ENCODE measurements around the gene OR52E2. TPM values are rescaled to one million over a fixed set of nuclear protein-coding genes. Genes with fewer than 3 reads are reported as not detected.

The OR52E2 gene
- total RNA-seq, 6 experiments from 2014 or later, result not detected

DNA sequence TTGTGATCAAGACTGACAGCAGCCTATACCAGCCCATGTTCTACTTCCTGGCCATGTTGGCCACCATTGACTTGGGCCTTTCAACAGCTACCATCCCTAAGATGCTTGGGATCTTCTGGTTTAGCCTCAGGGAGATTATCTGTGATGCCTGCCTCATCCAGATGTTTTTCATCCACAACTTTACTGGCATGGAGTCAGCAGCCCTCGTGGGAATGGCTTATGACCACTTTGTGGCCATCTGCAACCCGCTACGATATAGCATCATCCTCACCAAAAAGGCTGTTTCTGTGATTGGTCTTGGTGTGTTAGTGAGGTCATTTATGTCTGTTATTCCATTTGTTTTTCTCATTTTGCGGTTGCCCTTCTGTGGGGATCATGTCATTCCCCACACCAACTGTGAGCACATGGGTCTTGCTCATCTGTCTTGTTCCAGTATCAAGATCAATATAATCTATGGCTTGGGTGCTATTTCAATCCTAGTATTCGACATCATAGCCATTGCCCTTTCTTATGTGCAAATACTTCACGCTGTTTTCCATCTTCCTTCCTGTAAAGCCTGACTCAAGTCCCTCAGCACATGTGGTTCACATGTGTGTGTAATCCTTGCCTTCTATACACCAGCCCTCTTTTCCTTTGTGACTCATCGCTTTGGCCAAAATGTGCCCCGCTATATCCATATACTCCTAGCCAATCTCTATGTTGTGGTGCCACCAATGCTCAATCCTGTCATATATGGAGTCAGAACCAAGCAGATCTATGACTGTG, 33.6 kb upstream of the OR52E2 start:
- H3K27me3 ChIP-seq, result no peaks in the 10 kb centered on the region
- WGBS (ENCODE audit: insufficient coverage, low coverage, low lambda C conversion rate, missing lambda C conversion rate), result 71% methylated on average over 8 of the region's 8 CpGs
- intact Hi-C loops (cut with DNase I), result no loop called here
- no peak overlapping the region for H3K27ac ChIP-seq
- no peaks in the 10 kb centered on the region for H3K4me1 ChIP-seq
- no peaks in the 10 kb centered on the region for H3K36me3 ChIP-seq
- H3K4me3 ChIP-seq, result no peak overlapping the region
- DNase-seq, result no peak
- H3K9me3 ChIP-seq, result no peaks in the 10 kb centered on the region
- no peak for TF ChIP-seq POLR2A (IDR thresholded peaks at IDR 0.05)
- TF ChIP-seq, protein P1, sequence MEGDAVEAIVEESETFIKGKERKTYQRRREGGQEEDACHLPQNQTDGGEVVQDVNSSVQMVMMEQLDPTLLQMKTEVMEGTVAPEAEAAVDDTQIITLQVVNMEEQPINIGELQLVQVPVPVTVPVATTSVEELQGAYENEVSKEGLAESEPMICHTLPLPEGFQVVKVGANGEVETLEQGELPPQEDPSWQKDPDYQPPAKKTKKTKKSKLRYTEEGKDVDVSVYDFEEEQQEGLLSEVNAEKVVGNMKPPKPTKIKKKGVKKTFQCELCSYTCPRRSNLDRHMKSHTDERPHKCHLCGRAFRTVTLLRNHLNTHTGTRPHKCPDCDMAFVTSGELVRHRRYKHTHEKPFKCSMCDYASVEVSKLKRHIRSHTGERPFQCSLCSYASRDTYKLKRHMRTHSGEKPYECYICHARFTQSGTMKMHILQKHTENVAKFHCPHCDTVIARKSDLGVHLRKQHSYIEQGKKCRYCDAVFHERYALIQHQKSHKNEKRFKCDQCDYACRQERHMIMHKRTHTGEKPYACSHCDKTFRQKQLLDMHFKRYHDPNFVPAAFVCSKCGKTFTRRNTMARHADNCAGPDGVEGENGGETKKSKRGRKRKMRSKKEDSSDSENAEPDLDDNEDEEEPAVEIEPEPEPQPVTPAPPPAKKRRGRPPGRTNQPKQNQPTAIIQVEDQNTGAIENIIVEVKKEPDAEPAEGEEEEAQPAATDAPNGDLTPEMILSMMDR (IDR thresholded peaks at IDR 0.05), result no peak
- no peak for ATAC-seq

DNA sequence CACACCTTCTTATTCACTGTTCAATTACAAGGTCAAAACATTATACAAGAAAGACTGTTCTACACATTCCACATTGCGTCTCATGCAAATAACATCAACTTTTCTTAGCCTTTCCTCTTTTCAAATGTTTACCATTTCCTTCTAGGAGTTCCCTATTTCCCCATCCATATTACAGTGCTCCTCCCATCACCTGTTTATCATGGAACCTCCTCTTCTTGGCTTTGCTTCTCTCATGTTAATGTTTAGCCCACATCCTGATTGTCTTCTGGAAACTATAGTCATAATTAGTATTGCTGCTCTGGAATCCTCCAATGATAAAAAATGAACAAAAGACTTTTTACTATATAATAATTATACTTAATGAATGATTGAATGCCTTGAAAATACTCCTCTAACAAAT, 31.2 kb upstream of the OR52E2 start:
- Histone ChIP-seq H3K27me3 (peaks cover 0 to 6% of the 10 kb centered on the region in 2 donors), H3K27ac (no peak overlapping the region), H3K9me3 (no peaks in the 10 kb centered on the region), H3K4me3 (no peak overlapping the region), H3K36me3 (no peaks in the 10 kb centered on the region), H3K4me1 (no peaks in the 10 kb centered on the region)
- intact Hi-C loops (cut with DNase I), result no loop called here
- no peak for ATAC-seq
- TF ChIP-seq POLR2A (IDR thresholded peaks at IDR 0.05), result no peak
- TF ChIP-seq, protein P1 (IDR thresholded peaks at IDR 0.05), result no peak
- DNase-seq, result no peak
- WGBS (ENCODE audit: insufficient coverage, low coverage, low lambda C conversion rate, missing lambda C conversion rate), result 71% methylated on average over 1 of the region's 1 CpG

DNA sequence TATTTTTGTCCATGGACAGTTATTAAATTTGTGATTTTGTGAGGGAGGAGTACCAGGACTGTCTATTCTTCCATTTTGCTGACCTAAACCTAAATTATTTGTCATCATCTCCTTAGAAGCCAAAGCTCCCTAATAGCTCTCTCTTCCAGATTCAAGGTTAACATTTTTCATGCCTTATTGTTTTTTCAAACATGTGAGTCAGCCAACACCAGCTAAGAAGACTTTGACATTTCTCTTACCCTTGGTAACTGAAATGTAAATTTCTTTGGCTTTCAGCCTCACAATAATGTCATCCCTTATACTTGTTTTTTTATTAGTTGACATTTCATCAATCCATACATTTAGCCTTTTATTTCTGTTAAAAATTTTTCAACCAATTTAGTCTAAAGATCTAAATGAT, 29.1 kb upstream of the OR52E2 start:
- intact Hi-C loops (cut with DNase I), result no loop called here

DNA sequence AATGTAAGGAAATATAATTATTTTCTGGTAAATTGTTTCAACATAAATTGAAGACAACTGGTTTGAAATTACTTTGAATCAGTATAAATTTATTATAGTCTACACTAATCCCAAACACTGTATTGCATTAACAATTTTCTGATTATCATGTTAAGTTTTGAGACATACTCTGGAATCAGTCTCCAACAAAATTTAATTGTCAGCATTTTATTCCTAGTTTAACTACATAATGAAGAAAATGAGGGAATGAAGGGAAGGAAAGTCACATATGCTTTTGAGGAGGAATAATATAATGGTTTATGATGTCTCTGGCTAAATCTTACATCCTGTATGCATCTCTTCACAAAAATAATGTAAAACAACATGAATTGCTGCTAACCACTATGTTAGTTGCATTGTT, 24.2 kb upstream of the OR52E2 start:
- H3K4me3 ChIP-seq, result no peak overlapping the region
- ATAC-seq, result no peak
- no peak for TF ChIP-seq POLR2A (IDR thresholded peaks at IDR 0.05)
- TF ChIP-seq, protein P1 (IDR thresholded peaks at IDR 0.05), result no peak

More for the DNA sequence above, 29.1 kb upstream of the OR52E2 start:
- peaks cover 0 to 6% of the 10 kb centered on the region in 2 donors for H3K27me3 ChIP-seq
- no peaks in the 10 kb centered on the region for H3K9me3 ChIP-seq
- DNase-seq (no peak), ATAC-seq (no peak)
- no peak overlapping the region for H3K27ac ChIP-seq
- H3K4me1 ChIP-seq, result no peaks in the 10 kb centered on the region
- H3K4me3 ChIP-seq, result no peak overlapping the region
- TF ChIP-seq, protein P1 (IDR thresholded peaks at IDR 0.05), result no peak
- TF ChIP-seq POLR2A (IDR thresholded peaks at IDR 0.05), result no peak
- no peaks in the 10 kb centered on the region for H3K36me3 ChIP-seq

More for the DNA sequence above, 24.2 kb upstream of the OR52E2 start:
- no peaks in the 10 kb centered on the region for H3K9me3 ChIP-seq
- no peak overlapping the region for H3K27ac ChIP-seq
- H3K4me1 ChIP-seq, result peaks cover 0 to 4% (median 0%) of the 10 kb centered on the region in 4 donors
- intact Hi-C loops (cut with DNase I), result no loop called here
- DNase-seq, result no peak
- H3K36me3 ChIP-seq, result no peaks in the 10 kb centered on the region
- peaks cover 0 to 6% of the 10 kb centered on the region in 2 donors for H3K27me3 ChIP-seq

Measured in right lobe of liver (tissue), 6 donors.